Measurements from ENCODE around the gene CDHR5.

CDHR5 gene

DNA sequence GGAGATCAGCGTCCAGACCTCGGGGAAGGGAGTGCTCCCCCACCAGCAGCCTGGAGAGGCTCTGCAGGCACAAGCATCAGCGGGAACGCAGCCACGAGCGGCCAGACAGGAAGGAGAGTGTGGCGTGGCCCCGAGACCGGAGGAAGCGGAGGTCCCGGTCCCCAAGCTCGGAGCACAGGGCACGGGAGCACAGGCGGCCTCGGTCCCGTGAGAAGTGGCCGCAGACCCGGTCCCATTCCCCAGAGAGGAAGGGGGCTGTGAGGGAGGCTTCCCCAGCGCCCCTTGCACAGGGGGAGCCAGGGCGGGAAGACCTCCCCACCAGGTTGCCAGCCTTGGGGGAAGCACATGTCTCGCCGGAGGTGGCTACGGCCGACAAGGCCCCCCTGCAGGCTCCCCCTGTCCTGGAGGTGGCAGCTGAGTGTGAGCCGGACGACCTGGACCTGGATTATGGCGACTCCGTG lies 15.9 kb downstream of the CDHR5 start:
- no peak for DNase-seq

DNA sequence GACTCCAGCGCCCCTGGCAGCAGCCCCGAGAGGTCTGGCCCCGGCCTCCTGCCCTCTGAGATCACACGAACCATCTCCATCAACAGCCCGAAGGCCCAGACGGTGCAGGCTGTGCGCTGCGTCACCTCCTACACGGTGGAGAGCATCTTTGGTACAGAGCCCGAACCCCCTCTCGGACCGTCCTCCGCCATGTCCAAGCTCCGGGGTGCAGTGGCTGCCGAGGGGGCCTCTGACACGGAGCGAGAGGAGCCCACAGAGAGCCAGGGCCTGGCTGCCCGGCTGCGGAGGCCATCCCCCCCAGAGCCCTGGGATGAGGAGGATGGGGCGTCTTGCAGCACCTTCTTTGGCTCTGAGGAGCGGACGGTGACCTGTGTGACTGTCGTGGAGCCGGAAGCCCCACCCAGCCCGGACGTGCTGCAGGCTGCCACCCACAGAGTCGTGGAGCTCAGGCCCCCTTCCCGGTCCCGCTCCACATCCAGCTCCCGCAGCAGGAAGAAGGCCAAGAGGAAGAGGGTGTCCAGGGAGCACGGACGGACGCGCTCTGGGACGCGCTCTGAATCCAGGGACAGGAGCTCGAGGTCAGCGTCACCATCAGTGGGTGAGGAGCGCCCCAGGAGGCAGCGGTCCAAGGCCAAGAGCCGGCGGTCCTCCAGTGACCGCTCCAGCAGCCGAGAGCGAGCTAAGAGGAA lies 16.6 kb downstream of the CDHR5 start:
- DNase-seq = no peak

DNA sequence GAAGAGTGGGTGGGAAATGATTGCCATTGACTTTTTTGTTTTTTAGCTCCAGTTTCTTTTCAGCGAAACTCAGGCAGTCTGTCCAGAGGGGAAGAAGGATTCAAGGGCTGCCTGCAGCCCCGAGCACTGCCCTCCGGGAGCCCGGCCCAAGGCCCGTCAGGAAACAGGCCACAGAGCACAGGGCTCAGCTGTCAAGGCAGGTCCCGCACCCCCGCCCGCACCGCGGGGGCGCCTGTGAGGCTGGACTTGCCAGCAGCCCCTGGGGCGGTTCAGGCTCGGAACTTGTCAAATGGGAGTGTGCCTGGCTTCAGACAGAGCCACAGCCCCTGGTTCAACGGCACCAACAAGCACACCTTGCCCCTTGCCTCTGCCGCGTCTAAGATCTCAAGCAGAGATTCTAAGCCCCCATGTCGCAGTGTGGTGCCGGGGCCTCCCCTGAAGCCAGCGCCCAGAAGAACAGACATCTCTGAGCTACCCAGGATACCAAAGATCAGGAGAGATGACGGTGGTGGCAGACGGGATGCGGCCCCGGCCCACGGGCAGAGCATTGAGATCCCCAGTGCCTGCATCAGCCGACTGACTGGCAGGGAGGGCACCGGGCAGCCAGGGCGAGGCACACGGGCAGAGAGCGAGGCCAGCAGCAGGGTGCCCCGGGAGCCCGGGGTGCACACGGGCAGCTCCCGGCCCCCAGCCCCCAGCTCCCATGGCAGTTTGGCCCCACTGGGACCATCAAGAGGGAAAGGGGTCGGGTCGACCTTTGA lies 17.6 kb downstream of the CDHR5 start:
- no peak for DNase-seq

DNA sequence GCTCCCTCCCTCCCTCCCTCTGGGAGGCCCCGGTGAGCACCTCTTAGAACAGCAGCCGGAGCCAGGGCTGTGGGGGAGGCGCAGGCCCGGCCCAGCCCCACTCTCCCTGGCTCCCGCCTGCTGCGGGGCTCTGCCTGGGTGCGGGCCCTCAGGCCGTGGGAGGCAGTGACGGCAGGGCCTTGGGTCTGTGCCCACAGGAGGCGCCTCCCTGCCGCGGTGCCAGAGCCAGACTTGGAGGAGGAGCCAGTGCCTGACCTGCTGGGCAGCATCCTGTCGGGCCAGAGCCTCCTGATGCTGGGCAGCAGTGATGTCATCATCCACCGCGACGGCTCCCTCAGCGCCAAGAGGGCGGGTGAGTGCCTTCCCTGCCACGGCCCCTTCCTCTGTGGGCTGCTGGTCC lies 18.5 kb downstream of the CDHR5 start:
- DNase-seq = no peak

DNA sequence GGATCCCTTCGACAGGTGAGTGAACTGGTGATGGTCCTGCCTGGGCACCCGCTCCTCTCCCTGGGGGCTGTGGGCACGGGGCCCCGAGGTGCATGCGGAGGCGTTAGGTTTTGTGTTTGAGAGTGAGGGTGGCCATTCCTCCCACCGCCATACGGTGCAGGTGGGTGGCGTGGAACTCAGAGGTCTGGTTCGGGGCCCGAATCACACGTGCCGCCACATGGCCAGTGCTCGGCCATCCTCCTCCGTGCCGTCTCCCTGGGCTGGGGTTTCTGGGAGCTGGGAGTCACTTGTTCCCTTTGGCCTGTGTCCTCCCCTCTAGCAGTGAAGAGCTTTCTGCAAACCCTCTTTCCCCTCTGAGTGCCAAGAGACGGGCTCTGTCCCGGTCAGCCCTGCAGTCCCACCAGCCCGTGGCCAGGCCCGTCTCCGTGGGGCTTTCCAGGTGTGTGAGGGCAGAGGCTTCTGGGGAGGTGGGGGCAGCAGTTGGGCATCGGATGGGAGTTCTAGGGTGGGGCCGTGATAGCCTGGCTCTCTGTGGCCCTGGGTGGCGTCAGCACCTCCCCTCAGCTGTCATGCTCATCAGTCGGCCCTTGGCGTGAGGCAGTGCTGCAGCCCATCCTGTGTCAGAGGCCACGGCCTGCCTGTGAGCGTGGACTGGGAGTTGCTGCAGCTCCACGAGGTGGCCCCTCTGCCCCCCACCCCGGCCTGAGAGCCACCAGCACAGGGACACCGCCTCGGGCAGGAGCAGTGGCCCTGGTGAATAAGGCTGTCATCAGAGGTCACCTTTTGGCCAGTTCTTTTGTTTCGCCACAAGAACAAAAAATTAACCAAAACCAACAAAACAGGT lies 19.2 kb downstream of the CDHR5 start:
- no peak for DNase-seq

DNA sequence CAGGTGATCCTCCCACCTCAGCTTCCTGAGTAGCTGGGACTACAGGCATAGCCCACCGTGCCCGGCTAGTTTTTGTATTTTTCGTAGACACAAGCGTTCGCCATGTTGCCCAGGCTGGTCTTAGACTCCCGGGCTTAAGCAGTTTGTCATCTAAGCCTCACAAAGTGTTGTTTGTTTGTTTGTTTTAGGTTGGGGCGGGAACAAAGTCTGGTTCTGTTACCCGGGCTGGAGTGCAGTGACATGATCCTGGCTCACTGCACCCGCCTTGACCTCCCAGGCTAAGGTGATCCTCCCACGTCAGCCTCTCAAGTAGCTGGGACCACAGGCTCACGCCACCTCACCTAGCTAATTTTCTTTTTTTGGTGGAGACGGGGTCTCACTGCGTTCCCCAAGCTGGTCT lies 21.6 kb downstream of the CDHR5 start:
- DNase-seq = no peak

DNA sequence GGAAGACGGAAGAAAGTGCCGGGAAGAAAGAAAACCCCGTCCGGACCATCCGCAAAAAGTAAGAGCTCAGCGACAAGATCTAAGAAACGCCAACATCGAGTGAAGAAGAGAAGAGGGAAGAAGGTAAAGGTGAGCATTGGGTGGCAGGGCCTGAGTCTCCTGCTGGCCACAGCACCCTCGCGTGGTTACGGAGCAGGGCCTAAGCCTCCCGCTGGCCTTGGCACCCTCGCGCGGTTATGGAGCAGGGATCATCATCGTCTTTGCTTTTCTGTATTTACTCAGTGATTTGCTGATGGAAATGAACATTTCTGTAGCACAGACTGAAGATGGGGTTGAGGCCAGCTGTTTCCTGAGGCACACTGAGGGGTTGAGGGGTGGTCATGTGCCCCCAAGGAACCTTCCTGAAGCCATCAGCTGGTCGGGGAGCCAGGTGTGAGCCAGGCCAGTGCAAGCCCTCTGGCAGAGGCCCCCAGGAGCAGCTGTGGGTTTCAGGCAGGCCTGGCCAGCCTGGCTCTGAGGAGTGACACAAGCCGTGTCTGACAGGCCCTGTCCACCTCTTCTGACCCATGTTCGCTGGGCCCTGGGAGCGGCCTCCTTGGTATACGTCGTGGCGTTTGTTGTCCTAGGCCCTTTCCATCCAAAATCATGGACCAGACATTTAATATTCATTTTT lies 23.0 kb downstream of the CDHR5 start:
- no peak for DNase-seq

DNA sequence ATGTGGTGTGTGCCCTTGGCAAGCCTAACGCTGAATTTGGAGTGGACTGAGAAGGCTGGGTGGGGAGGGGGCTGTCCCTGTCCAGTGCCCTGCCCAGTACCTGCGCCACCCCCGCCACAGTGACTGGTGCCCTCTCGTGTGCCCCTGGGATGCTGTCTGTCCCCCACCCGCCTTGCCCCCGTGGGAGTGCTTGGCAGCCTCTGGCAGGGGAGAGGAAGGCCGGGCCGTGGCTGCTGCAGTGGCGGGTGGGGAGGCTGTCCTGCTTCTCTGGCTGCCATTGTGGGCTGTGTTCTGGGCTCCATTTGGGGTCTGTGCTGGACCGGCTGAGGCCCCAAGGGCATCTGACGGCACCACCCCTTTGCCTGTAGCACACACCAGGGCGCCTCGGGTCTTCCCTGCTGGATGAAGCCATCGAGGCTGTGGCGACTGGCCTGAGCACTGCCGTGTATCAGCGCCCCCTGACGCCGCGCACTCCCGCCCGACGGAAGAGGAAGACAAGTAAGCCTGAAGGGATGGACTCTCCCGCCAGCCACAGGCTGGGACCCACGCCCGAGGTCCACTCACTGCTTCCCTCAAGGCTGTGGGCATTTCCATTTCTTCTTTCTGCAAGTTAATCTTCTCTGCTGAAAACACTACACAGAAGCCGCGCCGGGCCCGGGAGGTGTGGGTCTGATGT lies 26.6 kb downstream of the CDHR5 start:
- DNase-seq = no peak

DNA sequence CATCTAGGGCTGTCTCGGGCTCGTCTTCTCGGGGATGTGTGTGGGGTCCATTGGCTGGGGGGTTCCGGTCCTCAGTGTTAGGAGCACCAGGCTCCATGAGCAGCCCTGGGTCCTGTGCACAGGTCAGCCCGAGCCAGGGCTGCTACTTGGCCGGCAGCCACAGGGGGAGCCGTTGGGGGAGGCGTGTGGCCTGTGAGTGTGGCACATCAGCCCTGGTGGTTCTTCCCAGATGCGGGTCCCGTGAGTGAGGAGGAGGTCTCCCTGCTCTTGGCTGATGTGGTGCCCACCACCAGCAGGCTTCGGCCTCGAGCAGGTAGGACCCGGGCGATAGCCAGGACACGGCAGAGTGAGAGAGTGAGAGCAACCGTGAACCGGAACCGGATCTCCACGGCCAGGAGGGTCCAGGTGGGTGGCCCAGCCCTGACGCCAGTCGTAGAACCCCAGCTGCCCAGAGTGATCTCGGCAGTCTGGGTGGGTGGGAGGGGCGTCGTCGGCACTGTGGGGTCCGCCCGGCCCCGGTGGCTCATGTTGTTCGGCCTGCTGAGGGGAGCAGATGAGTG lies 27.5 kb downstream of the CDHR5 start:
- DNase-seq = no peak

DNA sequence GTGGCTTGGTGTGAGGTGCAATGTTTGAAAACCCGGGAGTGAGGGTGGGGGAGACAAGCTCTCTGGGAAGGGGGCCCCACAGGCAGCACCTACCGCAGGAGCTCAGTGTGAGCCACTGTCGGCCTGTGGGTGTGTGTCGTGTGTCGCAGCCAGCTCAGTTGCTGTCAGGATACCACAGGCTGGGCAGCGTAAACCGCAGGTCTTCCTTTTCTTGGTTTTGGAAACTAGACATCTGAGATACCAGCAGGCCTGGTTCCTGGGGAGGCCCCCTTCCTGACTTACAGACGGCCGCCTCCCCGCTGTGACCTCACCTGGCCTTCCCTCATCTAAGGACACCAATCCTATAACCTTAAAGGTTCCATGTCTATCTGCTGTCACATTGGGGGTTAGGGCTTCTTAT lies 28.4 kb downstream of the CDHR5 start:
- DNase-seq = no peak

DNA sequence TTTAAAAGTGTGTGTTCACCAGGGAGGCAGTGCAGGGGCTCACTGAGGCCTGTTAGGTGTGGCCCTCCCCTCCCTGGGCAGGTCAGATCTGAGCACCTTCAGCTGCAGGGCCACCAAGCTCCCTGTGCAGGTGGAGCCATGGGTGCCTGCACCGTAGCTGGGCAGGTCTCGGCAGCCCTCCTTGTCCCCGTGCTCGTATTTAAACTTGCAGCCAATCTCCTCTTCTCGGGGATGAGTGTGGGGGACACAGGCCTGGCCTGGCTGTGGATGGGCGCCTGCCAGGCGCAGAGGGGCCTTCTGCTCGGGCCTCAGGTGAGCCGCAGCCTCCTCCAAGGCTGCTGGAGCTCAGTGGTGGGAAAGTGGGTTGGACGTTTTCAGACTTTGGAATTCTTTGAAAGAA lies 29.4 kb downstream of the CDHR5 start:
- DNase-seq = no peak

DNA sequence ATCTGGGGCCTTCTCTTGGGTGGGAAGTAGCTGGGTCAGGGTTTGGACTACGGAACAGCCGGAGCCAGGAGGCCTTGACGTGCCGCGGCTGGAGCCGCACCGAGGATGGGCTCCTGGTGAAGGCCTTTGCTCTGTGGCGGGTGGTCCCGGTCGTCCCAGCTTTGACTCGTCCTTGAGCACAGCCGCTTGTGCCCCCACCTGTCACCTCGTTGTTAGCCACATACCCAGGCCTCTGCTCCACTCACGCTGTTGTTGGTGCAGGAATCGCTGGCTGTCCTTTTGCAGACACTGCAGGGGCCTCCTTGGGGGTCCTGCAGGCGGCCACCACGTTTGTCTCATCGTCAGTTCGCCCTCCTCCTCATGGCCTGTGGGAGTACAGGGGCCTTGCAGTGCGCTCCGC lies 31.4 kb downstream of the CDHR5 start:
- DNase-seq = no peak

DNA sequence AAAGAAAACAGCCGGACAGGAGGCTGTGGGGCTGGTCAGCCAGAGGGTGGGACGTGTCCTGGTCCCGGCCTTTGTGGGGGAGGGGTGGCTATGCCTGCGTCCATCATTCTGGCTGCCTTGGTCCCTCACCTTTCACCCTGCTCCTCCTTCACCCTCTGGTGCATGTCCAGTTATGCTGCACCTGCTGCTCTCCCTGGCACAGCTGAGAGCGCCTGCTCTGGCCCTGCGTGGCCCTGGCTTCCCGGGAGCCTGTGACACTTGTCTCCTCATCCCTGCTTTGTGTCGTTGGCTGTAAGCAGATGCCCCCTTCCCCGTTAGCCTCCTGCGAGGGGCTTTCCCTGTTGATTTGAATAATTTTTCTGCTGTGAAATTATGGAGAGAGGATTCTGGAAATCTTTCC lies 31.8 kb downstream of the CDHR5 start:
- no peak for DNase-seq

DNA sequence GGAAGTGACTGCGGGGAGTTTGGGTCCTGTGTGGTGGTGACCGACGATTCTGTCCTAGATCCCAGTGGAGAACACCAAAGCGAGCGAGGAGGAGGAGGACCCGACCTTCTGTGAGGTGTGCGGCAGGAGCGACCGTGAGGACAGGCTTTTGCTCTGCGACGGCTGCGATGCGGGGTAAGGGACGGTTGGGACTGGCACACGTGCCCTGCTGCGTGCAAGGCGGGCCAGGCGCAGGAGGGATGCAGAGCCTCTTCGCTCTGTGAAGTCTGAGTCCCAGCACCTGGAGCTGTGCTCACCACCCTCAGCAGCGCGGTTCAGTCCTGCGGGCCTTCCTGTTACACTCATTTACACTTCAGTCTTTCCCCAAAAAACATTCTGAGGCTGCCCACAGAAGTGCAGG lies 32.3 kb downstream of the CDHR5 start:
- no peak for DNase-seq

DNA sequence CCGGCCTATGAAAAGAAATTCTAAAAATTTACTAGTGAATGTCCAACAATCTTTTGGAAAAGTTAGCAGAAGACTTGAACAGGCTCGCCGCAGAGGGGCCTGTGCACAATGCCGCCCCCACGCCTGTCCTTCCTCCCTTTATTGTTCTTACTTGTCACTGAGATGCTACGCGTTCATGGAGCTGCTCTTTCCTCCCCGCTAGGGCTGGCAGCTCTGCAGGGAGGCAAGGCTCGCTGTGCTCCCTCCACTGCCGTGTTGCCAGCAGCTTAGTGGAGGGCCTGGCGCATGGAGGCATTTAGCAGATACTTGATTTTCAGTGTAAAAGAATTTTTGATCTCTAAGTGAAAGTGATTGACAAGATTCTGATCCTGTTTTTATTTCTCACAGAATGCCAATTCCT lies 33.8 kb downstream of the CDHR5 start:
- no peak for DNase-seq

DNA sequence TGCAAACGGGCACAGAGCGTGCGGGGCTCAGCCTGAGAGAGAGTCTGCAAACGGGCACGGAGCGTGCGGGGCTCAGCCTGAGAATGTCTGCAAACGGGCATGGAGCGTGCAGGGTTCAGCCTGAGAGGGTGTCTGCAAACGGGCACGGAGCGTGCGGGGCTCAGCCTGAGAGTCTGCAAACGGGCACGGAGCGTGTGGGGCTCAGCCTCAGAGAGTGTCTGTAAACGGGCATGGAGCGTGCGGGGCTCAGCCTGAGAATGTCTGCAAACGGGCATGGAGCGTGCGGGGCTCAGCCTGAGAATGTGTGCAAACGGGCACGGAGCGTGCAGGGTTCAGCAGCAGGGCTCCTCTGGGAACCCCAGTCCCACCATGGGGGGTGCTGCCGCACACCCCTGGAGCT lies 35.0 kb downstream of the CDHR5 start:
- no peak for DNase-seq

DNA sequence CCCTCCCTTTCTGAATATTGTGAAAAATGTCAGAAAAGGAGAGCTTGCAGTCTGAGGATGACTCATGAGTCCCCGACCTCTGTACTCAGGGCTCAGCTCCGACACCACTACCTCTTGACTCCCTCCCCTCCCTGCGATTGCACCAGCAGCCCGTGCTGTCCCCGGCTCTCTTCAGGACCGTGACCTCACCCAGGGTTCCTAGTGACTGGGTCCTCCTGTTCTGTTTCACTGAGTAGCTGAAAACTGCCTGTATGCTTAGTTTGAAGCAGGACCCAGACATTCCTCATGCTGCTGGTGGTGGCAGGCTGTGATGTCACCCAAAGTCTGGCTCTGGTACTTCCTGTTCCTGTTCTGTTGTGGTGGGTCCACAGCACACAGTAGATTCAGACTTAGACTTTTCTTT lies 36.8 kb downstream of the CDHR5 start:
- peak; percentile 83 to 86 for DNase-seq

DNA sequence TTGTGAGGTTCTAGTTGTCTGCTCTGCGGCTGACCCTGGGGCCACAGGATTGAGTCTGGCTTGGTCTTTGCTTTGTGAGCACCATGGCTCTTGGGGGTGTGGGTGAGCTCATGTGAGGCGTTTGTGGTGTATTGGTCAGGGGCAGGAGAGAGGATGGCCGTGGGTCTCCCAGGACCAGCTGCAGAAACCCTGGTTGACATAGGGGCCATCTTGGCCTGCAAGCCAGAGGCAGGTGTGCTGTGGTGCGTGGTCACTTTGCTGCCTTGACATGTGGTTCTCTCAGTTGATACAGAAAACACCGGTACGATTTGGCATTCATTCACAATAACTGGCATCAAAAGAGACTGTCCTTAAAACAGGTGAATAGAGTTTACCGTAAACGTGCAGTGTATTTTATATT lies 37.2 kb downstream of the CDHR5 start:
- no peak for DNase-seq

DNA sequence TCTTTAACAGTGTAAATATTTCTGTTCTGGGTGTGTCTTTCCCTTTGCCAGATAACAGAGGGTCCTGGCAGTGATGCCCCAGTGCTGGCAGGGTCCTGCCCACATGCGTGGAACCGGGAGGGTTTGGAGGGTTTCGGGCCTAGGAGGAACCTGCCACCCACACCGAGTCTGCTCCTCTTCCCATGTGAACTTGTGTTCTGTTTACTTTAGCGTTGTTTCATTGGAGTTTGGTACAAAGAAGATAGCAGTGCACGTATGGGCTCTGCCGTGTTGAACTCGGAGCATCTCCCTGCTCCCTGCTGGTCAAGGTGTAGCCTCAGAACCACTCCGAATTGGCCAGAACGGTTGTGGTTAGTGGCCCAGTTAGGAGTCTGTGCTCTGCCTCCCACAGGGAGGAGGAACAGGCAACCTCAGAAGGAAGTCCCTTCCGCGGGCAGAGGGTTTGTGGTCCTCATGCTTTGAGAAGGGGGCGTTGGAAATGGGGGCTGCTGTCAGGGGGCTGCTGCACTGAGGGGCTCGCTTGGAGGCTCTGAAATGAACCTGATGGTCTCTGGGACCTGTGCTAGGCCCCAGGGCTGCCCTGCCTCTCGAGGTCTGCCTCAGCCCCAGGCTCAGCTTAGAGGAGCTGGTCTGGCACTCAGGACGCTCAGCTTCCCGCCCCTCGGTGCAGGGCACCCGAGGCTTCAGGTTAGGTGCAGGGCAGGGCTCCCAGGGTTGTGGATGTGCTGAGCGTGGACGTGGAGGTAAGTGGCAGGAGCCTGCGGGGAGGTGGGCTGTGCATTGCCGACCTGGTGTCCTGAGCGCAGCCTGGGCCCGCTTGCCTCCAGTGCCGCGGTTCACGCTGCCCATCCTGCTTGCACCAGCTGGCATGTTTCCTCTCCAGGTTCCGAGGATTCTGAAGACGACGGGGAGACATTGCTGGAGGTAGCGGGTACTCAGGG lies 38.1 kb downstream of the CDHR5 start:
- no peak for DNase-seq

DNA sequence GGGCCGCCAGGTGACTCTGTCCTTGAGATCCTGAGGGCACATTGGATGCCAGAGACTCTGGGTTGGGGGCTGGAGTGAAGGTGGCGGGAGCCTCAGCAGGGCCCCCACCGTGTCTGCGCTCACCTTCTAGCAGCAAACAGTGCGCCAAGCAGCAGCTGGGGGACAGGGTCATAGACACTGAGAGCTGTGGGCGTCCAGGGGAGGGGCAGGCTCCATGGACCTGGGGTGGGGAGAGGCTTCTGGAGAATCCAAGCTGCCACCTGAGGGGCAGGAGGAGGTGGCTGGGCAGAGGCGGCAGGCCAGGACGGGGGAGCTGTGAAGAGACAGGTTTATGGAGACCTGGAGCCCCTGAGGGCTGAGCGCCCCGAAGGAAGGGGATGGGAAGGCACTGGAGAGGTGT lies 40.5 kb downstream of the CDHR5 start:
- no peak for DNase-seq

DNA sequence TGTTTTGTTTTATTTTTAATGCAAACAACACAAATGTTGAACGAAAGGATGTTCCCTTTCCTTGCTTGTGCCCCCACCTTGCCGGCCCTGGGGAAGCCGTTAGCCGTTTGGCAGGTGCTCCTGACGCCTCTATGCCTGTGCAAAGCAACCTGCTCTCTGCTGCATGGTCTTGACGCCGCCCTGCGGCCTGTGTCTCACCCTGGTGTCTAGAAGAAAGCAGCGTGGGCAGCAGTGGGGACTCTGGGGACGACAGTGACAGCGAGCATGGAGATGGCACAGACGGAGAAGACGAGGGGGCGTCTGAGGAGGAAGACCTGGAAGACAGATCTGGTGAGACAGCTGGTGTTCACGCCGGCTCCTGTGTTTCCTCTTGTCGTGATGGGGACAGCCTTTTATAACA lies 43.0 kb downstream of the CDHR5 start:
- no peak for DNase-seq
